GM18907 (cell line): Measurements from ENCODE around the gene NCAPG2.
A peak's percentile ranks its signal among the peaks of the same experiment; 100 is the strongest.
"Not testable (repeated sequence)": the region's sequence is repeated elsewhere in the genome, so short reads cannot be mapped to it uniquely, and the experiment has no call there.

Experiments
- ATAC-seq: cut with Tn5 transposase; IDR thresholded peaks from one replicate; pipeline ENCODE4 v1.9.1; 2021; ENCODE audit warnings: mild to moderate bottlenecking, moderate library complexity; ENCODE audit not compliant: unreplicated experiment

Gene NCAPG2

DNA sequence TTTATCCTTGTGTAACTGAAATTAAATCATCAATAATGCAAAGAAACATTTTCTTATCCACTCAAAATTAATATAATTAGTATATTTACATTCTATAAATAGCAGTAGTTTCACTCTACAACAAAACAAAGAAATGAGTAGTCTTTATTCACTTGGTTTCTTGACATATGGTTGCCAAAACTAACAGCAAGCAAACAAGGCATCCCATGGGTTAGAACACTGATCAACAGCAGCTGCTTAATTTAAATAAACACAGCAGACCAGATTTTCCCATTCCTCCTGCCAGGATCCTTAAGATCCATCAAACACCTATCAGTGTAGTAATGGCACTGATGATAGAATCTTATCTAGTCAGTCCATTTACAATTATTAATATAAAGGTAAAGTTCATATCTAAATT, 22.1 kb downstream of the NCAPG2 start:
- ATAC-seq, result no peak

DNA sequence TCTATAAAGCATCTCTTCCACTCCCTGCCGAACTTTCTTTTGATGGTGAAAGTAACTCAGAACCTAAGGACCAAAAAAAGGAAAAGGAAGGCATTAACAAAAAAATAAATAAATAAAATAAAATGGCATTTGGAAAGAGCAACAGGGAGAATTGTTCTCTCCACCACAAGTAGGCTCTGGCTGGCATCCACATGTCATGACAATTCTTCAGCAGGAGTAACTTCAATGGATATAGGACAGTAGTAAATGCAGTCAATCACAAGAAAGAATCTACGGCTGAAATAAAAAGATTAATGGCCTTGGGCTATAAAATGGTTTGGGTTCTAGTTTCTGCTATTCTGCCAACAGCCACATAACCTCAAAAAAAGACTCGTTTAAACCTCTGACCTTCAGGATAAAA, 23.9 kb downstream of the NCAPG2 start:
- ATAC-seq, result no peak

DNA sequence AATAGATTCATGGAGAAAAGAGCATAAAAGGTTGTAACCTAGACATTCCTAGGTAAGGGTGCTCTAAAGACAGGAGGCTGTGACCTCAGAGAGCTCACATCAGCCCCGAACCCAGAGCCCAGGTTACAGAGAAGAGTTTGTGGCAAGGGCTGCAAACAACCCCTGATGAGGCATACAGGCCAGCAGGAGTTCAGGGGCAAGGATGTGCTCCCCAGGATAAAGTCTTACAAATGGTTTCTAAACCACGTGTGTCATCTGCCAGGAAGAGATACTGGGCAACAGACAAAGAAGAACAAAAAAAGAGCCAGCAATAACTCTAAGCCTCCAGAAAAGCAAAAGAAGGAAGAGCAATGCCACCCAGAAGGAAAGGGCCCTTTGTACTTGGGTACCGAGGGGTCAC, 27.7 kb downstream of the NCAPG2 start:
- no peak for ATAC-seq

DNA sequence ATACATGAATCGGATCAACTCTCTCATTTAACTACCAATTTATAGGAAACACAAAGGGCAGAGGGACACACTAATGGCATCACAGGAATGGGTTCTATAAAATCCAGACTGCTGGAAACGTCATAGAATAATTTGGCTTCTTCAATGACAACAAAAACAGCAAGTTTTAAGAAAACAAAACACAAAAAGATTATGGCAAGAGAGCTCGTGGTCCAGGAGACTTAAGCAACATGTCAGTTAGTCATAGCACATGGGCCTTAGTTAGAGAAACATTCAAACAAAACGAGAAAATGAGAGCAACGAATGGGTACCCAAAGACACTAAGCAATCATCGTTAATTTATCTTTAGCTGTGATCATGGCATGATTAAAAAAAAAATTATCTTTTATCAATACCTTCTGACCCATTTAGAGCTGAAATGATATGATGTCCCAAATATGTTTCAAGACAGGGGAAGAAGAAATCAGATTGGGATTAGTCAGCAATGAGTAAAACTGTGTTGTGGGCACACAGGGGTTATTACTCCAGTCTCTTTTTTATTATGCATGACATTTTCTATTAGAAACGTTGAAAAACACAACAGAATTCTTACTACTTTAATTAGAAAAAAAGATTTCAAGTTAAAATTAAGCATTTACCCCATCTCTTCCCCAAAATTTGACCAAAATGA, 28.3 kb downstream of the NCAPG2 start:
- ATAC-seq, result no peak

DNA sequence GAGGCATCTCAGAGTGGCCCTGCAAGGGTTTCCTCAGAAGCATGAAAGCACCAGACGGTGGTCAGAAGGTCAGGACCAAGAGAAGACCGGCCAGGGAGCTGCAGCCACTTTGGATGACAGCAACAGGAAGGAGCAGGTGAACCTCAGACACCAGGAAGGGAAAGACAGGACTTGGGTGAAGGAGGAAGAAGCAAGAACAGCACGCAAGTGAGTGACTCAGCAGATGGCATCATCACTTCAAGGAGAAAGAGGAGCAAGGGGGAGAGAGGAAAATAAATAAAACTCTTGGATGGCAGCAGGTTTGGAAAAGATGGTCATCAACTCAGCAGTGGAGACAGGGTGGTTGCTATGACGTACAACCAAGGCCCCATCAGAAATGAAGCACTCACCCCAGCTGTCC, 31.6 kb downstream of the NCAPG2 start:
- ATAC-seq, result no peak

DNA sequence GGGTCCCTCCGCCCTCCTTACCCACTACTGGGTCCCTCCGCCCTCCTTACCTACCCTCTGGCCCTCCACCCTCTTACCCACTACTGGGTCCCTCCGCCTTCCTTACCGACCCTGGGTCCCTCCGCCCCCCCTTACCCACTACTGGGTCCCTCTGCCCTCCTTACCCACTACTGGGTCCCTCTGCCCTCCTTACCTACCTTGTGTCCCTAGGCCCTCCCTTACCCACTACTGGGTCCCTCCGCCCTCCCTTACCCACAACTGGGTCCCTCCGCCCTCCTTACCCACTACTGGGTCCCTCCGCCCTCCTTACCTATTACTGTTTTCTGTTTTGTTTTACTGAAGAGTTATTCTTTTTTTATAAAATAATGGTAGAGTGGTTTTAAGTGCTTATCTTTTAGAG, 36.5 kb downstream of the NCAPG2 start:
- ATAC-seq, result not testable (repeated sequence)

DNA sequence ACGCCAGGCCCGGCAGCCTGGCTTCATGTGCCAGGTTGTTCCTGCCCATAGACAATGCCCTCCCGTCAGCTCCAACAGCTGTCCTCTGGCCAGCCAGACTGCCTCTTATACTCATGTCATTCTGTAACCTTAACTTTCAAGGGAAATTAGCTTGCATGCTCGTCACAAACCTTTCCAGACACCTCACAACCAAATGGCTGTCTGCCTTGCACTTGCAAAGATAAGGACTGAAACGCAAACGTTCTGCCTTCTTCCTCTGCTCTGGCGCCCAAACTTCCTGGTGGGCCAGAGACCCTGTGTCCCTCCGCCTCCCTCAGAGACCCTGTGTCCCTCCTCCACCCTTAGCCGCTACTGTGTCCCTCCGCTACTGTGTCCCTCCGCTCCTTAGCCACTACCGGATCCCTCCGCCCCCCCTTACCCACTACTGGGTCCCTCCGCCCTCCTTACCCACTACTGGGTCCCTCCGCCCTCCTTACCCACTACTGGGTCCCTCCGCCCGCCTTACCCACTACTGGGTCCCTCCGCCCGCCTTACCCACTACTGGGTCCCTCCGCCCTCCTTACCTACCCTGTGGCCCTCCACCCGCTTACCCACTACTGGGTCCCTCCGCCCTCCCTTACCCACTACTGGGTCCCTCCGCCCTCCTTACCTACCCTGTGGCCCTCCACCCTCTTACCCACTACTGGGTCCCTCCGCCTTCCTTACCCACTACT, 37.5 kb downstream of the NCAPG2 start:
- not testable (repeated sequence) for ATAC-seq

DNA sequence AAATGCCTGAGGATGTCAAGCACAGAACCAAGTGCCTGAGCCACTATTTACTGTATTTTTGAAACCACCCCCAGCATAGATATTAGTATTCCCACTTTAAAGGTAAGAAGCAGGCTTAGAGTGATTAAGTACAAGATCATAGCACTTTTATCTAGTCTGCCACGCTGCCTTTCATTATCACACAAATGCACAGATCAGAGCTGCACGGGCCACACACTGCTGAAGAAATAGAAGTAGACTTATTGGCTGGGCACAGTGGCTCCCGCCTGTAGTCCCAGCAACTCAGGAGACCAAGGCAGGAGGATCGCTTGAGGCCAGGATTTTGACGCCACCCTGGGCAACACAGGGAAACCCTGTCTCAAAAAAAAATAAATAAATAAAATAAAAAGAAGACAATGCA, 38.2 kb downstream of the NCAPG2 start:
- ATAC-seq, result no peak

DNA sequence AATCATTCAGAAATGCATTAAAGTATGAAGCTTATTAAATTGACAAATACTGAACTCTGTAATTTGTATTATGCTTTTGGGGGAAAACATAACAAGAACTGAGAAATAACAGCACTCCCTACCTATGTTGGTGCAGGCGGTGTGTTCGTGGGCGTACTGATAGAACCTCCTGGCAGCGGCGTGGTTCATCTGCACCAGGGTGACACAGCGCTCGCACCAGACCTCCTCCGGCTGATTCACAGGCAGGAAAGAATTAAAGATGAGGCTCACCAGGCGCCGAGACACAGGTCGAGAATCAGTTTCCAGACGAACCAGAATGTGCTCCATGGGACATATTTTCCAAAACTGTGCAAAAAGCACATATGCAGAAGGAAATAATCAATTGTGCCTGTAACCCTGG, 40.2 kb downstream of the NCAPG2 start:
- ATAC-seq, result no peak

DNA sequence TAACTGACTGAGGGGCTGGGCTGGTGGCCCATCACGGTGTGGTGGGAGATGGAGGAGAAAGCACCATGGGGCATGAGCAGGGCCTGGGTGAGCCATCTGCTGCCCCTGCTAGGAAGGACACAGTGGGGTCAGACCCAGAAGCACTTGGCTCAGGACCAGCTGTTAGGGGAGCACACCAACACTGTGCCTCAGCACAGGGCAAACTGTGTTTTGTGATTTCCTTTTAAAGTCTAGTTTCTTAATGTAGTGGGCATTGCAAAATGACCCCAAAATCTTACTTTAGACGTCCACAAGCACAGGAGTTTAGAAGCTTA, 41.2 kb downstream of the NCAPG2 start:
- no peak for ATAC-seq

DNA sequence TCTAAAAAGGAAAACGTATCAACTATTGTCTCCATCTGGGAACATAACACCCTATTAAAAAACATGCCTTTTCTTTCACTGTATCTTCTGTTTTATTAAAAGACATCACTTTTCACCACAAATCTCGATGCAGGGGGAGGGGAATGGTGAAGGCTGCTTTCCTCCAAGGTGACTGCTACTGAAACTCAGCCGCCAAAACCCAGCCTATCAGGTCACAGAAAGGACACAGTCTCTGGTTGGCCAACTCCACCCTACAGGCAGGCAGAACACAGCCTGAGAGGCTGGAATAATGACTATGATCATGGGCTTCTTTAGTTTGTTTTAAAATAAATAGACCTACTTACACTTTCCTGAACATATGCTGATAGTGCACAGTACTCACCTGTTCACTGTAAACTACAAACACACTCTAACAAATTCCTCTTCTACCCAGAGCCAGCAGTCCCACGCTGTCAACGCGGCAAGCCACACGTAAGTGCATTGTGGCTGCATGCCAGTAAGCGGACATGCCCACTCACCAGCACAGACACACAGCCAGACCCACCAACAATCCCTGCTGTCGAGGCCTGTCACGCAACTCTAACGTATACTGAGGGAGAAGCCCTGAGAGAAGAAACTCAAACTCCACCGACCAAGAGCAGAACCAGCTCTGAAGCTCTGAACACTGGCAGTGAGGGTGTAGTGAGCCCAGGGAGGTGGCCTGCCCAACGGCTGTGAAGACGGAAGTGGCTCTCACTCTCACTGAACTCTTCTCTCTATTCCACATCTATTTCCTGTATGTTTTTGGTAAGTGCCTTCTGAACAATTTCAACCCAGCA, 41.8 kb downstream of the NCAPG2 start:
- no peak for ATAC-seq

DNA sequence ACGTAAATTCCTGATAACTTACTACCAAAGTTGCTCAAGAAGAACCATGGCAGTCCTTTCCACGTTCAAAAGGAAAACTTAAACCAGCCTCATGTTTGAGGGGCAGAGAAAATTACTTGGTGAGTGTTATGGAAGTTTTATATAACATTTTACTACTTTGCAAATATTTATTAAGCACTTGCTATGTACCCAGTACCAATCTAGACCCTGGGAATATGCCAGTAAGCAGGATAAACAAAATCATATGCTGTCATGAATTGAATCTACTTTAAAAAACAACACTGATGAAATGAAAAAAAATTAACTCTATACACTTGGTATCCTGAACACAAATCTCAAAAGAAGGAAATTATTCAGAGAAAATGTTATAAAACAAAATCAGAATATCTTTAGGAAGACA, 46.1 kb downstream of the NCAPG2 start:
- no peak for ATAC-seq

DNA sequence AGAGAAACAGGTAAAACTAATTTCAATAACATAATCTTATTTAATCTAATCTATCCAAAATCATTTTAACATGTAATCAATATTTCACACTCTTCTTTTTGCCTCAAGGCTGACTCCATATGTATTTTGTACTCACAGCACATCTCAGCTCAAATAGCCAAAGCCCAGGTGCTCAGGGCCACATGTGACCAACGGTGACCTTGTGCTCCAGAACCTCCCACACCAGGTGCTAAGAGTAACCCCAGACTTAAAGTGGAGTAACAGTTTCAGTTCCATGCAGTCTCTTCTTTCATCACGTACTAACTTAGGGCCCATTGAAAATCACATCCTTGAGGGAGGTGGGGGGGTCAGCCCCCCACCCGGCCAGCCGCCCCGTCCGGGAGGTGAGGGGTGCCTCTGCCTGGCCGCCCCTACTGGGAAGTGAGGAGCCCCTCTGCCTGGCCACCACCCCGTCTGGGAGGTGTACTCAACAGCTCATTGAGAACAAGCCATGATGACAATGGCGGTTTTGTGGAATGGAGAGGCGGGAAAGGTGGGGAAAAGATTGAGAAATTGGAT, 47.3 kb downstream of the NCAPG2 start:
- peak; percentile 37 for ATAC-seq

DNA sequence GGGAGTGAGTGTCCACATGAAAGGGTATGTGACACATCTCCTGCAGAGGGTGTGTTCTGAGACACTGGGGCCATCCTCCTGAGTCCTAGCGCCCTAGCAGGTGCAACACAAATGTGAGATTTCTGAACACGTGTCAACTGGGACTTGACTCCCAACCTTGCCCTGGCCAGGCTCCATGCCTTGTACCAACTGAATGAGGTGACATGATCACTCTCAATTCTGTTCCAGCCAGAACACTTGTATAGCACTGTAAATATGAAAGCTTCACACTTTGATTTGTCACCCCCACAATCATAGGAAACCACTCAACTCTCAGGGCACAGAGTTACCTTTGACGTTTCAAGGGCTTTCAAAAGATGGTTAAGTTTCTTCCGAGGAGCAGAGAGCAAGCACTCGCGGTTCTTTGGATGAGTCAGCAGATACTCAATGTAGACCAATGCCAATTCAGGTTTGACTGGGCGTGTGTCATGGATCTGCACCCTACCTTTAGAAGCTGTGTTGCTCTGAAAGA, 48.6 kb downstream of the NCAPG2 start:
- peak; percentile 98 for ATAC-seq

DNA sequence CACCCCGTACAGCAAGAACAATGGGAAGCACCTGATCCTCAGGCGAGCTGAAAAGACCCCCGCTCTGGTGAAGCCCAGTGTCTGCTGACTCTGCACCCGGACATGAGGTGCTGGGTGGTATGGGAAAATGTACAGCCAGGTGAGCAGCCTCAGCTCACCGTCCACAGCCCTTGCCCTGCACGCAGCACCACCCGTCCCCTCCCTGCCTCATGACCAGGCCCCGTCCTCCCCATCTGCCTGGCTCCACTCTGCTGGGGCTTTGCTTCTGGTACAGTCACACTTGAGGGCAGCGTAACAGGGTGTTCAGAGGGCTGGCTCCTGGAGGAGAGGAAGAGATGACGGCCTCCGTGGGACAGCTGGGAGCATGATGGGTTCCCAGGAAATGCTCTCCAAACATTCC, 49.1 kb downstream of the NCAPG2 start:
- no peak for ATAC-seq

DNA sequence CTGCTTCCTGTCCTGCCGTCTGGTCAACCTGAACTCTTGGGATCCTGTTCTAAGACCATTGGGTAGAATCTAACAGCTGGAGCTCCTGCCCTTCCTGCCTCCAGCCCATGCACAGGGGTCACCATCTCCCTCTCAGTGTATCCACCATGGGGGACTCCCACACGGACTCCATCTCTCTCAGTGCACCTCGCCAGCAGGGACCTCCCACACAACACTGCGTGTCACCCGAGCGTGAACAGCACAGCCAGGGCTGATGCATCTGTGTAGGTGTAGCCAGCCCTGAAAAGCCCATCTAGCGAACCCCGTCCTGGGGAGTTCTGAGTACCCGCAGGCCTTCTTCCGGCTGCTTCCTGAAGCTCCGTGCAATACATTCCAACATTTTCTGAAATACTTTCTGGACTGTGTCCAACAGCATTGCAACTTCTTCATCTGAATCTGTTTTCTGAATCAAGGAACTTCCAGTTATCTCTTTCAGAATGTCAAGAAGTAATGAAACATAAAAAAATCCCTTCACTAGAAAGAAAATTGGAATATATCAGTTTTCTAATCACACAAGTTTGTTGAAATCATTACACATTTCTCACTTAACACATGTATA, 52.5 kb downstream of the NCAPG2 start:
- ATAC-seq, result no peak

DNA sequence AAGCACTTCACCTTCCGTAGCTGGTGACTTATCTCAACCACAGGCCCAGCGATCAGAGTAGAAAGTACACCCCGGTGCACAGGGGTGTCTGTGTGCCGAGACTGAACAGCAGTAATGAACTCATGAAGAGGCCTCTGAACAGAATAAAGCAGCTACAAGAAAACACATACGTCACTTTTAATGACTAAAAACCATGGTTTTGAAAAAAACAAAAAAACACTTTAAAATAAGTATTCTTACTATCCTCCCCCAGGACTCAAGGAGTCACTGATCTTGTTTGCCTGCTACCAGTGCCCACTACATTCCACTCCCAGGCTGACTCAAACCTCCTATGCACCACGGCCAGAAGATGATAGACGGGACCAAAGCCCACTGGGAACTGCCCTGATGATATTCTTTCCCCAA, 53.8 kb downstream of the NCAPG2 start:
- ATAC-seq, result no peak

DNA sequence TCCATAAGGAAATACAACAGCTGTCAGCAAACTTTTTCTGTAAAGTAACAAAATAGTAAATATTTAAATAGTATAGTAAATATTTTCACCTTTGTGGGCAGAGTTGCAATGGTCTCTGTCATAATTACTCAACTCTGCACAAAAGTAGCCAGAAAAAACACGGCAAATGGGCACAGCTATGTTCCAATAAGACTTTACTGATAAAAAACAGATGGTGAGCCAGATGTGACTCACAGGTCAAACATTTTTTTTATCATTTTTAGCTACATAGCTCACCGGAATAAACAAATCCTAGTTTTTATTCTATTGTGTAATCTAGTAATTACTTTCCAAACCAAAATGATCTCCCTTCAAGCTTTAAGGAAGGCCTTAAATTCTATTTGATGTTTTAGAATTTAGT, 55.3 kb downstream of the NCAPG2 start:
- no peak for ATAC-seq

DNA sequence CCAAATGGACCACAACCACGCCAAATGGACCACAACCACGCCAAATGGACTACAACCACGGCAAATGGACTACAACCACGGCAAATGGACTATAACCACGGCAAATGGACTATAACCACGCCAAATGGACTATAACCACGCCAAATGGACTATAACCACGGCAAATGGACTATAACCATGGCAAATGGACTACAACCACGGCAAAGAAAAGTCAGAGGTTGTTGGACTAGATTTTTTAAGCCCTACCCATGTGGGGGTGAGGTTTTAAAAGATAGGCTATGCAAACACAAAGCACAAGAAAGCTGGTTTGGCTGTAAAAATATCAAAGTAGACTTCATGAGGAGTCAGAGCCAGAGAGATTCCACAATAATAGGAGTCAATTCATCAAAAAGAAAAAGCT, 55.8 kb downstream of the NCAPG2 start:
- ATAC-seq, result no peak

DNA sequence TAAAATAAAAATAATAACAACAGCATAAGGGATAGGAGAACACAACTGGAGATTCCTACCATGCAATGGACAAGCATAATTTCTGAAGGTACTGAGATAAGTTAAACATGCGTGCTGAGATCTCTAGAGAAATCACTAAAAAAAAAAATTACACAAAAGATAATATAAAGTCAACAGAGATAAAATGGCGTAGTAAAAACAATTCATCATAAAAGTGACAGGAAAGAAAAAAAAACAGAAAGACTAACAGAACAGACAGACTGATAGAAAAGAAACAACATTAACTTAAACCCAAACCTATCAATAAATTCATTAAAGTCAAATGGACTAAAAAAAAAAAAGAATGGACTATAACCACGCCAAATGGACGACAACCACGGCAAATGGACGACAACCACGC, 56.4 kb downstream of the NCAPG2 start:
- no peak for ATAC-seq

DNA sequence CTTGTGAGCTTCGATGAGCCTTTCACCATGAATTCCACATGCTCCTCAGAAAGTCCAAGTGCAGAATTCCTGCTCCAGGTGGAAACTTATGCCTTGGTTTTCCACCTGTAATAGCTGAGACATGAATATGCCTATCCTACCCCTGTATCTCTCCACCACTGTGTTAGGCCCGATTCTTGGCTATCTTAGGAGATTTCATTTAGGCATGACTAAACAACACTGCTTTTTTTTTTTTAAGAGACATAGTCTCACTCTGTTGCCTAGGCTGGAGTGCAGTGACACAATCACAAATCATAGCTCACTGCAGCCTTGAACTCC, 57.2 kb downstream of the NCAPG2 start:
- no peak for ATAC-seq
